ENCODE results near the gene ATP8B3.

DNA sequence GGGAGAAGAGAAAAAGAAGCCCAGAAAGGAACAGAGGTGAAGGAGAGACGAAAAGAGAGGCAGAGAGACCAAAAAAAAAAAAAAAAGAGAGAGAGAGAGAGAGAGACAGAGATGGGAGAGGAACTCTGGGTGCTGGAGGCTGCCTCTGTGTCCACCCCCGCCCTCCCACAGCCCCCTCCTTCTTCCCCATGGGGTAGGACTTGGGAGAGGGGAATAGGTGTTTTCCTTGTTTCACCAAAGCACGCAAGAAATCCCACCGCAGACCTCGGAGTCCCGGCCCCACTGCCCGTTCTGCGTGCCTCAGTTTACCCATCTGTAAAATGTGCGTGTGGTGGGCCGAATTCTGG is 53.9 kb downstream of the ATP8B3 start:
- no peak for TF ChIP-seq CTCF (conservative IDR thresholded peaks at IDR 0.05 in 1 of 2, IDR thresholded peaks at IDR 0.05 in 1 of 2; ENCODE audit: low read depth in 1 of 2, low read length in 2 of 2)
- TF ChIP-seq EZH2 (IDR thresholded peaks at IDR 0.05; ENCODE audit: low read length, missing control alignments) = no peak

Data from fibroblast of lung (primary cell).